ENCODE data around the gene CCDC13. TPM values are rescaled to one million over a fixed set of nuclear protein-coding genes. Genes with fewer than 3 reads are reported as not detected.

Gene CCDC13
- total and polyA plus RNA-seq, 4 donors = 2.7 to 15.0 (median 6.1) TPM

GRCh38 chr3:42739401-42740158 lies 33.5 kb downstream of the CCDC13 start:
- no peaks in the 10 kb centered on the region for H3K9me3 ChIP-seq (ENCODE audit: control insufficient read depth, insufficient read depth, low read length)
- 87% methylated on average over 7 of the region's 12 CpGs for WGBS (ENCODE audit: insufficient coverage)
- peaks cover 4% of the 10 kb centered on the region for H3K36me3 ChIP-seq (ENCODE audit: control insufficient read depth, insufficient read depth, low read length)
- no peak overlapping the region for H3K27ac ChIP-seq (ENCODE audit: low read depth, low read length)
- no peak for DNase-seq (ENCODE audit: low read depth in 4 of 6, low spot score in 6 of 6)
- H3K4me3 ChIP-seq (ENCODE audit: low read depth, low read length) = no peak overlapping the region
- no peaks in the 10 kb centered on the region for H3K27me3 ChIP-seq (ENCODE audit: control insufficient read depth, insufficient read depth, low read length)
- peaks cover 28% of the 10 kb centered on the region for H3K4me1 ChIP-seq (ENCODE audit: control insufficient read depth, insufficient read depth, low read length)

- Histone ChIP-seq H3K4me3 (ENCODE audit: low read depth, low read length) (no peak overlapping the region), H3K27ac (ENCODE audit: low read depth, low read length) (no peak overlapping the region), H3K9me3 (ENCODE audit: control insufficient read depth, insufficient read depth, low read length) (no peaks in the 10 kb centered on the region), H3K27me3 (ENCODE audit: control insufficient read depth, insufficient read depth, low read length) (no peaks in the 10 kb centered on the region), H3K36me3 (ENCODE audit: control insufficient read depth, insufficient read depth, low read length) (peaks cover 4% of the 10 kb centered on the region), H3K4me1 (ENCODE audit: control insufficient read depth, insufficient read depth, low read length) (peaks cover 52% of the 10 kb centered on the region)
- no peak for DNase-seq (ENCODE audit: low read depth in 4 of 6, low spot score in 6 of 6)
- WGBS (ENCODE audit: insufficient coverage) = 76% methylated on average over 5 of the region's 6 CpGs
Measured at GRCh38 chr3:42736531-42736930, 36.5 kb downstream of the CCDC13 start.

GRCh38 chr3:42736081-42736480 lies 37.0 kb downstream of the CCDC13 start:
- Histone ChIP-seq H3K27ac (ENCODE audit: low read depth, low read length) (no peak overlapping the region), H3K4me1 (ENCODE audit: control insufficient read depth, insufficient read depth, low read length) (peaks cover 57% of the 10 kb centered on the region), H3K36me3 (ENCODE audit: control insufficient read depth, insufficient read depth, low read length) (peaks cover 4% of the 10 kb centered on the region), H3K9me3 (ENCODE audit: control insufficient read depth, insufficient read depth, low read length) (no peaks in the 10 kb centered on the region), H3K4me3 (ENCODE audit: low read depth, low read length) (no peak overlapping the region), H3K27me3 (ENCODE audit: control insufficient read depth, insufficient read depth, low read length) (no peaks in the 10 kb centered on the region)
- DNase-seq (ENCODE audit: low read depth in 4 of 6, low spot score in 6 of 6) = no peak
- WGBS (ENCODE audit: insufficient coverage) = 0% methylated on average over 1 of the region's 1 CpG

GRCh38 chr3:42735615-42736014 lies 37.4 kb downstream of the CCDC13 start:
- no peak for DNase-seq (ENCODE audit: low read depth in 4 of 6, low spot score in 6 of 6)
- no peaks in the 10 kb centered on the region for H3K9me3 ChIP-seq (ENCODE audit: control insufficient read depth, insufficient read depth, low read length)
- WGBS (ENCODE audit: insufficient coverage) = 96% methylated on average over 11 of the region's 12 CpGs
- H3K27ac ChIP-seq (ENCODE audit: low read depth, low read length) = no peak overlapping the region
- peaks cover 61% of the 10 kb centered on the region for H3K4me1 ChIP-seq (ENCODE audit: control insufficient read depth, insufficient read depth, low read length)
- H3K4me3 ChIP-seq (ENCODE audit: low read depth, low read length) = no peak overlapping the region
- peaks cover 4% of the 10 kb centered on the region for H3K36me3 ChIP-seq (ENCODE audit: control insufficient read depth, insufficient read depth, low read length)
- no peaks in the 10 kb centered on the region for H3K27me3 ChIP-seq (ENCODE audit: control insufficient read depth, insufficient read depth, low read length)

- peaks cover 4% of the 10 kb centered on the region for H3K36me3 ChIP-seq (ENCODE audit: control insufficient read depth, insufficient read depth, low read length)
- no peak overlapping the region for H3K4me3 ChIP-seq (ENCODE audit: low read depth, low read length)
- peaks cover 67% of the 10 kb centered on the region for H3K4me1 ChIP-seq (ENCODE audit: control insufficient read depth, insufficient read depth, low read length)
- H3K27ac ChIP-seq (ENCODE audit: low read depth, low read length) = peak overlapping the region; percentile 12
- DNase-seq (ENCODE audit: low read depth in 4 of 6, low spot score in 6 of 6) = no peak
- H3K27me3 ChIP-seq (ENCODE audit: control insufficient read depth, insufficient read depth, low read length) = no peaks in the 10 kb centered on the region
- H3K9me3 ChIP-seq (ENCODE audit: control insufficient read depth, insufficient read depth, low read length) = no peaks in the 10 kb centered on the region
- WGBS (ENCODE audit: insufficient coverage) = 55% methylated on average over 8 of the region's 8 CpGs
Measured at GRCh38 chr3:42735019-42735418, 38.0 kb downstream of the CCDC13 start.

- no peaks in the 10 kb centered on the region for H3K27me3 ChIP-seq (ENCODE audit: control insufficient read depth, insufficient read depth, low read length)
- H3K4me3 ChIP-seq (ENCODE audit: low read depth, low read length) = no peak overlapping the region
- peaks cover 2% of the 10 kb centered on the region for H3K36me3 ChIP-seq (ENCODE audit: control insufficient read depth, insufficient read depth, low read length)
- peak overlapping the region; percentile 90 for H3K27ac ChIP-seq (ENCODE audit: low read depth, low read length)
- peaks cover 65% of the 10 kb centered on the region for H3K4me1 ChIP-seq (ENCODE audit: control insufficient read depth, insufficient read depth, low read length)
- H3K9me3 ChIP-seq (ENCODE audit: control insufficient read depth, insufficient read depth, low read length) = no peaks in the 10 kb centered on the region
- WGBS (ENCODE audit: insufficient coverage) = 59% methylated on average over 3 of the region's 6 CpGs
- DNase-seq (ENCODE audit: low read depth in 4 of 6, low spot score in 6 of 6) = no peak
Measured at GRCh38 chr3:42734263-42734860, 38.7 kb downstream of the CCDC13 start.

GRCh38 chr3:42733501-42734262 lies 39.4 kb downstream of the CCDC13 start:
- H3K27me3 ChIP-seq (ENCODE audit: control insufficient read depth, insufficient read depth, low read length) = no peaks in the 10 kb centered on the region

GRCh38 chr3:42732829-42733459 lies 40.1 kb downstream of the CCDC13 start:
- Histone ChIP-seq H3K4me1 (ENCODE audit: control insufficient read depth, insufficient read depth, low read length) (peaks cover 64% of the 10 kb centered on the region), H3K27me3 (ENCODE audit: control insufficient read depth, insufficient read depth, low read length) (no peaks in the 10 kb centered on the region), H3K9me3 (ENCODE audit: control insufficient read depth, insufficient read depth, low read length) (no peaks in the 10 kb centered on the region), H3K4me3 (ENCODE audit: low read depth, low read length) (no peak overlapping the region), H3K36me3 (ENCODE audit: control insufficient read depth, insufficient read depth, low read length) (no peaks in the 10 kb centered on the region), H3K27ac (ENCODE audit: low read depth, low read length) (peak overlapping the region; percentile 90)
- WGBS (ENCODE audit: insufficient coverage) = 73% methylated on average over 8 of the region's 9 CpGs
- DNase-seq (ENCODE audit: low read depth in 4 of 6, low spot score in 6 of 6) = no peak

More at GRCh38 chr3:42733501-42734262, 39.4 kb downstream of the CCDC13 start:
- H3K4me3 ChIP-seq (ENCODE audit: low read depth, low read length) = no peak overlapping the region
- peak in 3 of 6 donors; percentile 71 to 89 (median 87) for DNase-seq (ENCODE audit: low read depth in 4 of 6, low spot score in 6 of 6)
- H3K4me1 ChIP-seq (ENCODE audit: control insufficient read depth, insufficient read depth, low read length) = peaks cover 62% of the 10 kb centered on the region
- peak overlapping the region; percentile 90 for H3K27ac ChIP-seq (ENCODE audit: low read depth, low read length)
- 25% methylated on average over 9 of the region's 13 CpGs for WGBS (ENCODE audit: insufficient coverage)
- no peaks in the 10 kb centered on the region for H3K9me3 ChIP-seq (ENCODE audit: control insufficient read depth, insufficient read depth, low read length)
- no peaks in the 10 kb centered on the region for H3K36me3 ChIP-seq (ENCODE audit: control insufficient read depth, insufficient read depth, low read length)

GRCh38 chr3:42732196-42732828 lies 40.7 kb downstream of the CCDC13 start:
- Histone ChIP-seq H3K9me3 (ENCODE audit: control insufficient read depth, insufficient read depth, low read length) (no peaks in the 10 kb centered on the region), H3K27me3 (ENCODE audit: control insufficient read depth, insufficient read depth, low read length) (no peaks in the 10 kb centered on the region), H3K36me3 (ENCODE audit: control insufficient read depth, insufficient read depth, low read length) (no peaks in the 10 kb centered on the region), H3K4me1 (ENCODE audit: control insufficient read depth, insufficient read depth, low read length) (peaks cover 65% of the 10 kb centered on the region), H3K4me3 (ENCODE audit: low read depth, low read length) (no peak overlapping the region), H3K27ac (ENCODE audit: low read depth, low read length) (peak overlapping the region; percentile 90)
- WGBS (ENCODE audit: insufficient coverage) = 45% methylated on average over 4 of the region's 4 CpGs
- DNase-seq (ENCODE audit: low read depth in 4 of 6, low spot score in 6 of 6) = peak in 2 of 6 donors; percentile 40 to 73
